B cell (primary cell): ENCODE measurements around the gene DACT1.

Source experiments
- CTCF ChIP-seq: fragments of 200-600 bp; IDR thresholded peaks from one replicate; pipeline ENCODE4 v1.8.0; 2022; ENCODE audit warnings: antibody characterized with exemption, mild to moderate bottlenecking
- EZH2 ChIP-seq: IDR thresholded peaks from 2 replicates; pipeline ENCODE4 v1.6.1; 2012; ENCODE audit warnings: borderline replicate concordance, low read depth, mild to moderate bottlenecking, moderate library complexity, low read length; ENCODE audit not compliant: insufficient read depth, poor library complexity, severe bottlenecking

- TF ChIP-seq CTCF (no peak), EZH2 (no peak)
Observed at GRCh38 chr14:58633831-58634230, 3.9 kb upstream of the DACT1 start.
